Calu3 (cell line): ENCODE results near the gene IFT81. TPM values are rescaled to one million over a fixed set of nuclear protein-coding genes. Genes with fewer than 3 reads are reported as not detected.

Source experiments
- Bru-seq: library from RNA; stranded (reverse); fragments of 400-500 nt; gene quantifications from one replicate; lab custom pipeline; 2021; lab: Mats Ljungman, UMichigan
- BruChase-seq, 2 experiments: library from RNA; stranded (reverse); fragments of 400-500 nt; gene quantifications; one replicate each; lab custom pipeline; 2021; lab: Mats Ljungman, UMichigan
- BruUV-seq: library from RNA; stranded (reverse); fragments of 400-500 nt; replicated peaks from 2 replicates; lab custom pipeline; 2021; lab: Mats Ljungman, UMichigan
- CTCF ChIA-PET: fragments of 300-600 bp; sonication (Branson Sonifier 250); formaldehyde crosslinking; loops from one replicate; lab custom pipeline; 2022; ENCODE audit warnings: antibody characterized with exemption; lab: Charles Lee
- DNase-seq: peaks from one replicate; pipeline ENCODE4 v3.0.0; 2022
- H3K27ac Mint-ChIP-seq: one replicate; pipeline ENCODE4 v1.8.0; 2022; ENCODE audit warnings: mixed read lengths; ENCODE audit not compliant: unreplicated experiment
- H3K27me3 Mint-ChIP-seq: one replicate; pipeline ENCODE4 v1.8.0; 2022; ENCODE audit warnings: mixed read lengths; ENCODE audit not compliant: unreplicated experiment
- H3K36me3 Mint-ChIP-seq: one replicate; pipeline ENCODE4 v1.8.0; 2022; ENCODE audit warnings: mild to moderate bottlenecking, moderate library complexity, mixed read lengths; ENCODE audit not compliant: insufficient read depth, unreplicated experiment
- H3K4me1 Mint-ChIP-seq: one replicate; pipeline ENCODE4 v1.8.0; 2022; ENCODE audit warnings: mild to moderate bottlenecking, low read depth, mixed read lengths; ENCODE audit not compliant: unreplicated experiment
- H3K4me3 Mint-ChIP-seq: one replicate; pipeline ENCODE4 v1.8.0; 2022; ENCODE audit warnings: mild to moderate bottlenecking, low read depth, moderate library complexity, mixed read lengths; ENCODE audit not compliant: unreplicated experiment
- H3K9me3 Mint-ChIP-seq: one replicate; pipeline ENCODE4 v1.8.0; 2022; ENCODE audit warnings: low read depth, mixed read lengths; ENCODE audit not compliant: unreplicated experiment
- CTCF ChIP-seq: fragments of 200-600 bp; IDR thresholded peaks from one replicate; pipeline ENCODE4 v1.8.0; 2022; ENCODE audit warnings: antibody characterized with exemption; ENCODE audit not compliant: unreplicated experiment
- intact Hi-C: fragments of 100-400 bp; cut with micrococcal nuclease; formaldehyde crosslinking; loops from one replicate; pipeline ENCODE4 v1.10.0; 2022; ENCODE audit not compliant: unreplicated experiment
- long read RNA-seq: library from polyadenylated mRNA; stranded (forward); transcript quantifications from one replicate; pipeline ENCODE4 v2.0.0, GENCODE V29; 2022
- total RNA-seq: library from RNA; stranded (reverse); gene quantifications from 2 replicates; pipeline ENCODE4 v1.2.3, GENCODE V29; 2022

The IFT81 gene
- total RNA-seq (13.0 and 16.4 TPM in 2 replicates), Bru-seq, nascent RNA (percentile 68 among the genes with signal in this experiment), BruChase-seq, experiment 1, labeled RNA remaining after a 6-hour chase (percentile 57 among the genes with signal in this experiment), BruChase-seq, experiment 2, labeled RNA remaining after a 2-hour chase (percentile 52 among the genes with signal in this experiment)
- long read RNA-seq, transcript IFT81-209 (19 exons, 2,710 nt) = minor isoform, 5 of 17 reads
- long read RNA-seq, transcript IFT81-201 (19 exons, 3,108 nt) = major isoform, 6 of 17 reads
- long read RNA-seq, partial matches to known transcripts = 1 of 17 reads
- long read RNA-seq, other reads (novel, unspliced or antisense) = 5 of 17 reads

GRCh38 chr12:110124269-110124995, at the start of gene IFT81:
Gene IFT81 (plus strand): TSS chr12:110124357. CDS start chr12:110127381, 3,024 bp downstream.
- peak within 1 kb of the TSS; percentile 87 for H3K27ac Mint-ChIP-seq
- intact Hi-C loops = no loop called here
- CTCF ChIA-PET = interaction anchor here (0.6 to 0.7 kb wide), 2 partner anchors 9 to 307 kb away, joined by 3 to 4 read pairs; no protein-coding TSS in a partner anchor

GRCh38 chr12:110075880-110076279, 48.3 kb upstream of the IFT81 start:
- no peak overlapping the region for H3K27ac Mint-ChIP-seq
- BruUV-seq = no TSS peak
- H3K4me3 Mint-ChIP-seq = no peak overlapping the region
- peaks cover 60% of the 10 kb centered on the region for H3K27me3 Mint-ChIP-seq
- intact Hi-C loops = no loop called here
- no peak for TF ChIP-seq CTCF
- CTCF ChIA-PET = no interaction called here
- DNase-seq = no peak
- H3K4me1 Mint-ChIP-seq = peaks cover 8% of the 10 kb centered on the region
- peaks cover 2% of the 10 kb centered on the region for H3K9me3 Mint-ChIP-seq
- H3K36me3 Mint-ChIP-seq = no peaks in the 10 kb centered on the region

More at GRCh38 chr12:110124269-110124995, at the start of gene IFT81:
- peaks cover 11% of the 10 kb centered on the region for H3K4me1 Mint-ChIP-seq
- H3K36me3 Mint-ChIP-seq = peaks cover 17% of the 10 kb centered on the region
- DNase-seq = peak; percentile 98
- TF ChIP-seq CTCF = no peak
- no peaks in the 10 kb centered on the region for H3K9me3 Mint-ChIP-seq
- BruUV-seq = TSS peak; percentile 84
- H3K27me3 Mint-ChIP-seq = peaks cover 14% of the 10 kb centered on the region
- peak within 1 kb of the TSS; percentile 79 for H3K4me3 Mint-ChIP-seq

- CTCF ChIA-PET = no interaction called here
- DNase-seq = no peak
- H3K4me3 Mint-ChIP-seq = no peak overlapping the region
- TF ChIP-seq CTCF = no peak
- H3K27me3 Mint-ChIP-seq = peaks cover 60% of the 10 kb centered on the region
- intact Hi-C loops = no loop called here
- no TSS peak for BruUV-seq
- peaks cover 2% of the 10 kb centered on the region for H3K9me3 Mint-ChIP-seq
- H3K36me3 Mint-ChIP-seq = no peaks in the 10 kb centered on the region
- H3K27ac Mint-ChIP-seq = no peak overlapping the region
- peaks cover 8% of the 10 kb centered on the region for H3K4me1 Mint-ChIP-seq
Observed at GRCh38 chr12:110077800-110078199, 46.4 kb upstream of the IFT81 start.

GRCh38 chr12:110079477-110080400, 44.4 kb upstream of the IFT81 start:
- peaks cover 56% of the 10 kb centered on the region for H3K27me3 Mint-ChIP-seq
- CTCF ChIA-PET = no interaction called here
- peak; percentile 29 for DNase-seq
- no peak for TF ChIP-seq CTCF
- peak overlapping the region; percentile 17 for H3K27ac Mint-ChIP-seq
- intact Hi-C loops = no loop called here
- H3K36me3 Mint-ChIP-seq = no peaks in the 10 kb centered on the region
- H3K9me3 Mint-ChIP-seq = peaks cover 2% of the 10 kb centered on the region
- BruUV-seq = no TSS peak
- peak overlapping the region; percentile 6 for H3K4me3 Mint-ChIP-seq
- H3K4me1 Mint-ChIP-seq = peaks cover 8% of the 10 kb centered on the region
